SIG-M5 treated with dmso at 0.1 percent for 504 hours (cell line): Measurements from ENCODE around the gene TXNL4B.
"Not testable (repeated sequence)": the region's sequence is repeated elsewhere in the genome, so short reads cannot be mapped to it uniquely, and the experiment has no call there.

Experiments
- DNase-seq: peaks from one replicate; lab custom pipeline; 2025; ENCODE audit not compliant: unreplicated experiment; lab: John Stamatoyannopoulos, UW

TXNL4B gene

DNA sequence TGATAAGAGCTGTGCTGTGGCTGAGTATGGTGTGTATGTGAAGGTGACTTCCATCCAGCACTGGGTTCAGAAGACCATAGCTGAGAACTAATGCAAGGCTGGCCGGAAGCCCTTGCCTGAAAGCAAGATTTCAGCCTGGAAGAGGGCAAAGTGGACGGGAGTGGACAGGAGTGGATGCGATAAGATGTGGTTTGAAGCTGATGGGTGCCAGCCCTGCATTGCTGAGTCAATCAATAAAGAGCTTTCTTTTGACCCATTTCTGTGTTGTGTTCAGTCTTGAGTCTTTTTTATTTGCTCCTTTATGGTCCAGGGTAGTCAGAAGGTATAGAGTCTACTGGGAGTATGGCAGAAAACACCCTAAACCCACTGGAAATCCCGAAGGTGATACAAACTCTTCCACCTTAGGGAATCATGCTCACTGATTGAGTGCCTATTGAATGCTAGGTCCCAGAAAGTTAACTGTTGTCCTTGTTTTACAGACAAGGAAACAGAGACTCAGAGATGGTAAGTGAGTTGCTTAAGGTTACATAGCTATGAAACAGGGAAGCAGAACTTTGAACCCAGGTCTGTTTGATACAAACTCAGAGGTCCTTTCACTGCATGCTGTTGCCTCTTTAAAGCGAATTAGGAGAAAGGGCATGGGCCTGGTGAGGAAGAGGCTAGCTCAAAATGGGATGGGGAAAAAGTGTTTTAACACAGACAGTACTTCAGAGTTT is 16.3 kb downstream of the TXNL4B start:
- not testable (repeated sequence) for DNase-seq

- DNase-seq = not testable (repeated sequence)
These were observed 18.4 kb downstream of the TXNL4B start for GRCh38 chr16:72075067-72075466.

GRCh38 chr16:72073560-72074230 is 19.7 kb downstream of the TXNL4B start:
- DNase-seq = no peak

DNA sequence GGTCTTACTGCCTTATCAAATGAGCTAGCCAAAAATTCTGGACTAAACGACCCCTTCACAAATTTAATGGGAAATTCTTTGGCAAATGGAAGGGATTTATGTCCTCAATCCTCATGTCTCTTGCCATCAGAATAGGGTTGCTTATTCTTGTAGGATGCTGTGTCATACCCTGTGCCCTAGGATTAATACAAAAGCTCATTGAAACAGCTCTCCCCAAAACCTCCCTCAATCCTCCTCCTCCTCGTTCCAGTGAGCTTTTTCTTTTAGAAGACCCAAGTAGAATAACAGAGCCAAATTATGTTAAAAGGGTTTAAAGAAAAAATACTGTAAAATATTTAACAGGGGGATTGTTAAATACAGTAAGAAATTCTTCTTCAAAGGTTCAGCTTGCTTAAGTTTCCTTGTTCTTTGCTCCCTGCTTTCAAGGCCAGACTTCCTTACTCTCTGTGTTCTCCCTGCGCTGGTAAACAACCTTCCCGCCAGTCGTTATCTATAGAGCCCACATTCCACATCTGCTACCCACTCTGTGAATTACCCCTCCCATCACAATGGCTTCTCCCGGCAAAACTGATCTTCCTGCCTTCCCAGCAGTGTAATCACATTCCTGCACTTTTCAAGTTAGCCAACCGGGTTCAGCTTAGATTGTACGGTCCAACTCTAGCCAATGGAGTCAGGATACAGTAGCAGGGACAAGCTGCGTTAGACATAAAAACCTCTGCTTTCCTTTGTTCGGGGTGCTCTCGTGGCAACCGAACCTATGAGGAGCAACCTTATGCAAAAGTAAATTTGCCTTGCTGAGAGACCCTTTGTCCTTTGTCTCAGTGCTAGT is 20.7 kb downstream of the TXNL4B start:
- DNase-seq = no peak

DNA sequence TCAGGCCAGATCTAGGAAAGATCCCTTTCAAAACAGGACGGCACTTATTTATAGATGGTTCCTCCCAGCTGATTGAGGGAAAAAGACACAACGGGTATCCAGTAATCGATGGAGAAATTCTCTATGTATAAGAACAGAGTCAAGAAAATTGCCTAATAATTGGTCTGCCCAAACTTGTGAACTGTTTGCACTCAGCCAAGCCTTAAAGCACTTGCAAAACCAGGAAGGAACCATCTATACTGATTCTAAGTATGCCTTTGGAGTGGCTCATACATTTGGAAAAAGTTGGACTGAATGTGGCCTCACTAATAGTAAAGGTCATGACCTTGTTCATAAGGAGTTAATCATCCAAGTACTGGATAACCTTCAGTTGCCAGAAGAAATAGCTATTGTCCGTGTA is 24.5 kb downstream of the TXNL4B start:
- DNase-seq = no peak

- DNase-seq = peak; percentile 57
These were observed 26.7 kb downstream of the TXNL4B start for GRCh38 chr16:72066747-72067146.

DNA sequence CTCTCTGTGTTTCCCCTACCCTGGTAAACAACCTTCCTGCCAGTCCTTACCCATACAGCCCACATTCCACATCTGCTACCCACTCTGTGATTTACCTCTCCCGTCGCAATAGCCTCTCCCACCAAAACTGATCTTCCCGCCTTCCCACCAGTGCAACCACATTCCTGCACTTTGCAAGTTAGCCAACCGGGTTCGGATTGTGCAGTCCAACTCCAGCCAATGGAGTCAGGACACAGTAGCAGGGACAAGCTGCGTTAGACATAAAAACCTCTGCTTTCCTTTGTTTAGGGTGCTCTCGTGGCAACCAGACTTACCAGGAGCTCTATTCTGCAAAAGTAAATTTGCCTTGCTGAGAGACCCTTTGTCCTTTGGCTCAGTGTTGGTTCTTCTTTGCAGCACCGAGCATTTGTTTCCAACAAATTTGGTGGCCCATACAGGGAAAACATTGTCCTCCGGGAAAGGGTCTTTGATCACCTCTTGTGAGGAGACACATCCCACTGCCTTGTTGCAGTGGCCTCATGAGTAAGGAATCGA is 29.0 kb downstream of the TXNL4B start:
- DNase-seq = no peak

DNA sequence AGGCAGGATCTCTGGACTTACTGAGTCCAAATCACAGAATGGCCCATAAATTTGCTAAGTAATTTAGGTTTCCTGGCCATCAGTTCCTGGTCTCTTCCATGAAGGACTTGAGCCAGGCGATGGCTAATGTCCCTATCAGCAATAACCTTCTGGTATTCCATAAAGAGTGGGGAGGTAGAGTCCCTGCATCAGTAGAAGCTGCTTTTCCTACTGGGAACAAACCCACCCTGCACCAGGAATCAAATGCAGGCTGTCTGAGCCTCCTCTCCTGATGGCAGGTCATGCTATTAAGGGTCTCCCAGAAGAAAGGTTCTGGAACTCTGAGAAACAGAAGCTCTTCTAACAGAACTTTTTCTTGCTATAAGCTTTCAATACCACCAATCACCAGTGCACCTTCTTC is 31.9 kb downstream of the TXNL4B start:
- no peak for DNase-seq

GRCh38 chr16:72060405-72060804 is 33.0 kb downstream of the TXNL4B start:
- DNase-seq = no peak

DNA sequence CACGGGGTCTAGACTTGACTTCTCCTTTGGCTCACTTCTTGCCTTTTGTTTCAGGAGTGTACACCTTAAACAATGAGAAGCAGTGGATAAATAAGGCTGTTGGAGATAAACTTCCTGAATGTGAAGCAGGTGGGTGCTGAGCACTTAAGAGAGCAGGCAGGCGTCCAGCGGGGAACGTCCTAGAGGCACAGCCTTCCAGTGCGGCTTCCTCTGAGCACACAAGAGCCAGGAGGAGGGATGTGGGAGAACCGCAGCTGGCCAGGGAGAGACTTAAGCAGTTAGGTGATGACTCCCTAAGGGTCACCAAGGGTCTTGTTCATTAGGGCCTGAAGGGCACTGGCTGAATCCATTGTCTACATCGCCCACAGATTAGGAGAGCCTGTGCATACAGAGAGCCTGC is 34.4 kb downstream of the TXNL4B start:
- DNase-seq = not testable (repeated sequence)

- not testable (repeated sequence) for DNase-seq
These were observed 36.1 kb downstream of the TXNL4B start for GRCh38 chr16:72057313-72057712.

DNA sequence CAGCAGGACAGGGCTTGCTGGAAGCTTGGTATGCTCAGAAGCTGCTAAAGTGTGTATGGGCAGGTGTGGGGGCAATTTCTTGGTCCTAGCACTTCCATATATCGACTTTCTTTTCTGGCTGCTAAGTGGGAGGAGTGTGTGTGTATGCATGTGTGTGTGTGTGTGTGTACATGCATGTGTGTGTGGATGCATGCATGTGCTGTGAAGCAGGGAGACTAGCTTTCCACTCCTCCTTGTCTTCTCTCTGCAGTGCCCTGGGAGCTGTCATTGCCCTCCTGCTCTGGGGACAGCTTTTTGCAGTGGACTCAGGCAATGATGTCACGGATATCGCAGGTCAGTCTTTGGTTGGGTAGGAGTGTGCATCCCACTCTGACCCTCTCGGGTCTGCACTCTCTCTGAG is 37.5 kb downstream of the TXNL4B start:
- no peak for DNase-seq

DNA sequence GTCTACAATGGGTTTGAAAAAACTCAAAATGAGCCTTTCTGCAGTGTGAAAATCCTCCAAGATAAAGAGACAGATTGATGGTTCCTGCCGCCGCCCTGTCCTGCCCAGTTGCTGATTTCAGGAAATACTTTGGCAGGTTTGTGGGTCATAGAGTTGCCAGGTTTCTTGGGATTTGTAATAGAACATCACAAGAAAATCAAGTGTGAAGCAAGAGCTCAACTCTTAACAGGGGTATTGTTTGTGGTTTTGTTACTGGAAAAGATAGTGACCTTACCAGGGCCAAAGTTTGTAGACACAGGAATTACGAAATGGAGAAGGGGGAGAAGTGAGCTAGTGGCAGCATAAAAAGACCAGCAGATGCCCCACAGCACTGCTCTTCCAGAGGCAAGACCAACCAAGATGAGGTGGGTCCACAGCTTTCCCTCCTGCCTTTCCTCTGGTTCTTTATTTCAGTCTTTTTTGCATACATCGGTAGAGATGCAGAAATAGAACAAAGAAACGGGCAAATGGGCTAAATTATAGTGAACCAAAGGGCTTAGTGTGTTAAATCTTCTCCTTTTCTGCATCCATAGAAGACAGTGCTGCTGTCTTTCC is 39.1 kb downstream of the TXNL4B start, which contains the start of gene HP:
TSS of gene HP (plus strand) at position 252 of the 594 bp plus-strand sequence. CDS start at position 400, 148 bp downstream.
- DNase-seq = peak; percentile 73

- peak; percentile 79 for DNase-seq
These were observed 41.6 kb downstream of the TXNL4B start for GRCh38 chr16:72051818-72052217.

GRCh38 chr16:72050769-72051464 is 42.5 kb downstream of the TXNL4B start:
- peak; percentile 75 for DNase-seq

GRCh38 chr16:72049110-72049509 is 44.3 kb downstream of the TXNL4B start:
- DNase-seq = no peak

GRCh38 chr16:72044825-72045359 is 48.5 kb downstream of the TXNL4B start:
- DNase-seq = no peak

DNA sequence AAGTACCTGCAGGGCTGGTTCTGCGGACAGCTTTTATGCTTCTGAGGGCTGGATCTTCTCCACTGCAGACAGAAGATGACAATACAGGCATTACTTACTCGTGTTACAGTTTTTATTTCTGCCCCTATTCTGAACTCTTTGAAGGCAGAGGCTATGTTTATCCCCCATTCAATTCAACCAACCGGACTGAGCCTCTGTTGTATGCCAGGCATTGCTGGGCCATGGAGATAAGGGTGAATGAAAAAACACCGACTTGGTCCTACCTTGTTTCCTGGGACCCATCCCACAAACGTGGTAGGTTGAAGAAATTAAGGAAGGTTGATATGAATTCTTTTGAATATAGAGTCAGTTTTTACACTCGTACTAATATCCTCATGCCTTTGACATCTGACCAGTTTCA is 49.1 kb downstream of the TXNL4B start:
- no peak for DNase-seq

DNA sequence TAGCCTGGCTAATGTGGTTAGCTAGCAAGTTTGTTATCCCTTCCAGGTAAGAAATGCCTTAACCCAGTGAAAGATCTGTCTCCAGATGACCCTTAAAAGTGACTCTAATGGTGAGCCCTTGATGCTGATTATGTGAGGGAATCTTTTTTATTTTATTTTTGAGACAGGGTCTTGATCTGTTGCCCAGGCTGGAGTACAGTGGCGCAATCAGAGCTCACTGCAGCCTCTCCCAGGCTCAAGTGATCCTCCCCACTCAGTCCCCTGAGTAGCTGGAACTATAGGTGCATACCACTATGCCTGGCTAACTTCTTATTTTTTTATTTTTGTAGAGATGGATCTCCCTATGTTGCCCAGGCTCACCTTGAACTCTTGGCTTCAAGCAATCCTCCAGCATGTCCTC is 49.9 kb downstream of the TXNL4B start:
- no peak for DNase-seq

DNA sequence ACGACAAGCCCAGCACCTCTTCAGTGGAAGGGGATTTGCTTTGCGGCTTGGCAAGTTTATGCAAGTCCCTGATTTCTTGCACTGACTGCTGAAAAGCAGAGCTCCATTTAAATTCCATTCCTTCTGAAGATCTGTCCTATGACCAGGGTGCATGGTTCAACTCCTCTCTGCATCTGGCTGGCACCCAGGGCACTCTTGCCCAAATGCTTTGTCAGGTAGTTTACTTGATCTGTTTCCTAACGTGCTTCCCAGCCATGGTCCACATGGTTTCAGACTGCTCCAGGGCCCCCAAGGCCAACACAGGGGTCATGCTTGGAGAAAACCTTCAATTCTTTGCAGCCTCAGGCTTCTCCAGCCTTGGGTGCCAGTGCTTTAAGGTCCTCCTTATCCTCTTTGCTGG is 50.4 kb downstream of the TXNL4B start:
- DNase-seq = no peak
